GM23248 (cell line): Measurements from ENCODE around the gene WDCP. TPM values are rescaled to one million over a fixed set of nuclear protein-coding genes. Genes with fewer than 3 reads are reported as not detected.

ENCODE experiments used
- DNase-seq: peaks from one replicate; pipeline ENCODE4 v3.0.0-alpha.2; 2015
- H2AFZ ChIP-seq: fragments of 200-600 bp; sonication (generic); 2 replicates; pipeline ENCODE4 v1.6.1; 2016; ENCODE audit warnings: antibody characterized with exemption
- H3F3A ChIP-seq: fragments of 200-600 bp; sonication (generic); 2 replicates; pipeline ENCODE4 v1.6.1; 2016; ENCODE audit warnings: mild to moderate bottlenecking, antibody characterized with exemption, mixed run types; ENCODE audit not compliant: insufficient read depth
- H3K27ac ChIP-seq: fragments of 200-600 bp; sonication (generic); 2 replicates; pipeline ENCODE4 v1.5.1; 2016; ENCODE audit warnings: mild to moderate bottlenecking
- H3K27me3 ChIP-seq: fragments of 200-600 bp; sonication (generic); replicated peaks from 2 replicates; pipeline ENCODE4 v1.6.1; 2016; ENCODE audit warnings: mild to moderate bottlenecking; ENCODE audit not compliant: insufficient read depth
- H3K36me3 ChIP-seq: fragments of 200-600 bp; sonication (generic); 2 replicates; pipeline ENCODE4 v1.6.1; 2016; ENCODE audit warnings: low read depth, mild to moderate bottlenecking
- H3K4me1 ChIP-seq: fragments of 200-600 bp; sonication (generic); 2 replicates; pipeline ENCODE4 v1.6.1; 2016; ENCODE audit warnings: mild to moderate bottlenecking; ENCODE audit not compliant: insufficient read depth
- H3K4me2 ChIP-seq: fragments of 200-600 bp; sonication (generic); one replicate; pipeline ENCODE4 v1.6.1; 2016; ENCODE audit warnings: mild to moderate bottlenecking; ENCODE audit not compliant: unreplicated experiment
- H3K4me3 ChIP-seq: fragments of 200-600 bp; sonication (generic); 2 replicates; pipeline ENCODE4 v1.5.1; 2016; ENCODE audit warnings: mild to moderate bottlenecking
- H3K79me2 ChIP-seq: fragments of 200-600 bp; sonication (generic); 2 replicates; pipeline ENCODE4 v1.6.1; 2016; ENCODE audit warnings: mild to moderate bottlenecking; ENCODE audit not compliant: insufficient read depth
- H3K9ac ChIP-seq: fragments of 200-600 bp; sonication (generic); 2 replicates; pipeline ENCODE4 v1.6.1; 2016; ENCODE audit warnings: mild to moderate bottlenecking
- H3K9me2 ChIP-seq: fragments of 200-600 bp; sonication (generic); 2 replicates; pipeline ENCODE4 v1.6.1; 2016; ENCODE audit warnings: mixed run types, mild to moderate bottlenecking, moderate library complexity; ENCODE audit not compliant: insufficient read depth
- H3K9me3 ChIP-seq: fragments of 200-600 bp; sonication (generic); one replicate; pipeline ENCODE4 v1.6.1; 2017; ENCODE audit warnings: low read depth
- H4K20me1 ChIP-seq: fragments of 200-600 bp; sonication (generic); 2 replicates; pipeline ENCODE4 v1.6.0; 2016; ENCODE audit not compliant: insufficient read depth
- EZH2 ChIP-seq: fragments of 200-600 bp; sonication (generic); IDR thresholded peaks from 2 replicates; pipeline ENCODE4 v1.6.1; 2018; ENCODE audit warnings: antibody characterized with exemption, mild to moderate bottlenecking; ENCODE audit not compliant: insufficient read depth, poor library complexity, severe bottlenecking
- EZH2phosphoT487 ChIP-seq: fragments of 200-600 bp; sonication (generic); IDR thresholded peaks from 2 replicates; pipeline ENCODE4 v1.6.1; 2018; ENCODE audit warnings: antibody characterized with exemption, moderate library complexity, mild to moderate bottlenecking, low read depth; ENCODE audit not compliant: insufficient read depth
- WGBS, 2 experiments: methylation state at CpG; one replicate each; pipeline ENCODE4 v1.1.6; 2015 to 2017; ENCODE audit warnings: low lambda C conversion rate in 2 of 2, low coverage in 1 of 2; ENCODE audit errors: missing lambda C conversion rate in 2 of 2; 5-methylcytosine and 5-hydroxymethylcytosine counted together
- in situ Hi-C: fragments of 300-500 bp; cut with MboI; formaldehyde crosslinking; loops from 2 replicates; pipeline ENCODE4 v1.15.0; 2020
- polyA plus RNA-seq: library from polyadenylated mRNA; unstranded; fragments of >200 nt; fragmentation: Nextera tagmentation; extraction: Ambion mirVana; gene quantifications from 2 replicates; pipeline ENCODE4 v1.2.1, GENCODE V29; 2016
- total RNA-seq: library from RNA; depleted of rRNA; stranded (reverse); fragments of >200 nt; shearing (Covaris generic); gene quantifications from 2 replicates; pipeline ENCODE4 v1.2.3, GENCODE V29; 2014

Gene WDCP
- total and polyA plus RNA-seq, 2 experiments from 2014 or later, result 4.2 to 7.6 TPM

- in situ Hi-C loops, result no loop called here
- no peak for DNase-seq
- 81 to 86% methylated on average over 5 of the region's 5 CpGs for WGBS, 2 experiments
- Histone ChIP-seq H3K27ac (no peak overlapping the region), H3K36me3 (no peaks in the 10 kb centered on the region), H2AFZ (no peak overlapping the region), H3K27me3 (no peaks in the 10 kb centered on the region), H3K9me2 (no peaks in the 10 kb centered on the region), H4K20me1 (no peaks in the 10 kb centered on the region), H3K4me3 (no peak overlapping the region), H3K9ac (no peak overlapping the region), H3F3A (no peaks in the 10 kb centered on the region), H3K79me2 (no peaks in the 10 kb centered on the region), H3K4me2 (no peak overlapping the region), H3K4me1 (peaks cover 19% of the 10 kb centered on the region), H3K9me3 (no peaks in the 10 kb centered on the region)
- no peak for TF ChIP-seq EZH2
- no peak for TF ChIP-seq EZH2phosphoT487
Measured at GRCh38 chr2:24019729-24020128, 27.5 kb downstream of the WDCP start.

DNA sequence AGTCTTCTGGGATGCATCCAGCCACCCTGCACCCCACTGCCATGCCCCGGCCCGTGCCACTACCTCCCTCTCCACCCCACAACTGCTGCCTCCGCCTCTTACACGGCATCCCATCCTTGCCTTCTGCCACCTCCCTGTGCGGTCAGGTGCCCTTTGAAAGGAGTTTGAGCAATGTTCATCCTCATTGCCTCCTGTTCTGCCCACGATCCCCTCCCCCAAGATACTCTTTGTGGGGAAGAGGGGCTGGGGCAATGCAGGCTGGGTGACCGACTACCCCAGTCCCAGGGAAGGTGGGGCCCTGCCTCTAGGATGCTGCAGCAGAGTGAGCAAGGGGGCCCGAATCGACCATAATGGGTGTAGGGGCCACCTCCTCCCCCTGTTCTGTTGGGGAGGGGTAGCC is 28.9 kb downstream of the WDCP start:
- WGBS, 2 experiments, result 76 to 79% methylated on average over 8 to 9 of the region's 9 CpGs

GRCh38 chr2:24017711-24018110 is 29.5 kb downstream of the WDCP start:
- H3K27ac ChIP-seq, result no peak overlapping the region
- WGBS, 2 experiments, result 82 to 87% methylated on average over 6 to 8 of the region's 8 CpGs
- H3K9me3 ChIP-seq, result no peaks in the 10 kb centered on the region
- no peaks in the 10 kb centered on the region for H4K20me1 ChIP-seq
- no peak overlapping the region for H3K4me2 ChIP-seq
- peaks cover 15% of the 10 kb centered on the region for H3K4me1 ChIP-seq
- TF ChIP-seq EZH2, result no peak
- TF ChIP-seq EZH2phosphoT487, result no peak
- no peaks in the 10 kb centered on the region for H3K36me3 ChIP-seq
- no peaks in the 10 kb centered on the region for H3K79me2 ChIP-seq
- no peaks in the 10 kb centered on the region for H3K9me2 ChIP-seq
- no peaks in the 10 kb centered on the region for H3F3A ChIP-seq
- no peak overlapping the region for H3K9ac ChIP-seq
- no peaks in the 10 kb centered on the region for H3K27me3 ChIP-seq
- no peak overlapping the region for H3K4me3 ChIP-seq
- DNase-seq, result no peak
- H2AFZ ChIP-seq, result no peak overlapping the region
- in situ Hi-C loops, result no loop called here

More for the DNA sequence above, 28.9 kb downstream of the WDCP start:
- DNase-seq, result no peak
- Histone ChIP-seq H3K9me2 (no peaks in the 10 kb centered on the region), H3K4me1 (peaks cover 15% of the 10 kb centered on the region), H3K27ac (no peak overlapping the region), H3K9ac (no peak overlapping the region), H3F3A (no peaks in the 10 kb centered on the region), H2AFZ (no peak overlapping the region), H3K4me3 (no peak overlapping the region), H4K20me1 (no peaks in the 10 kb centered on the region), H3K4me2 (no peak overlapping the region), H3K9me3 (no peaks in the 10 kb centered on the region), H3K27me3 (no peaks in the 10 kb centered on the region), H3K79me2 (no peaks in the 10 kb centered on the region), H3K36me3 (no peaks in the 10 kb centered on the region)
- TF ChIP-seq EZH2phosphoT487, result no peak
- TF ChIP-seq EZH2, result no peak
- in situ Hi-C loops, result no loop called here

- H3K27me3 ChIP-seq, result no peaks in the 10 kb centered on the region
- TF ChIP-seq EZH2 (no peak), EZH2phosphoT487 (no peak)
- no peak overlapping the region for H3K9ac ChIP-seq
- no peaks in the 10 kb centered on the region for H3K79me2 ChIP-seq
- no peak overlapping the region for H3K27ac ChIP-seq
- no peaks in the 10 kb centered on the region for H3F3A ChIP-seq
- H3K4me3 ChIP-seq, result no peak overlapping the region
- in situ Hi-C loops, result no loop called here
- H3K36me3 ChIP-seq, result no peaks in the 10 kb centered on the region
- H3K9me3 ChIP-seq, result no peaks in the 10 kb centered on the region
- H4K20me1 ChIP-seq, result no peaks in the 10 kb centered on the region
- H3K4me1 ChIP-seq, result peaks cover 15% of the 10 kb centered on the region
- WGBS, 2 experiments, result 94% methylated on average over 33 to 35 of the region's 35 CpGs
- H3K9me2 ChIP-seq, result no peaks in the 10 kb centered on the region
- no peak overlapping the region for H2AFZ ChIP-seq
- no peak overlapping the region for H3K4me2 ChIP-seq
- no peak for DNase-seq
Measured at GRCh38 chr2:24016853-24017703, 30.1 kb downstream of the WDCP start.
